ENCODE measurements around the gene DMKN.

Gene DMKN

DNA sequence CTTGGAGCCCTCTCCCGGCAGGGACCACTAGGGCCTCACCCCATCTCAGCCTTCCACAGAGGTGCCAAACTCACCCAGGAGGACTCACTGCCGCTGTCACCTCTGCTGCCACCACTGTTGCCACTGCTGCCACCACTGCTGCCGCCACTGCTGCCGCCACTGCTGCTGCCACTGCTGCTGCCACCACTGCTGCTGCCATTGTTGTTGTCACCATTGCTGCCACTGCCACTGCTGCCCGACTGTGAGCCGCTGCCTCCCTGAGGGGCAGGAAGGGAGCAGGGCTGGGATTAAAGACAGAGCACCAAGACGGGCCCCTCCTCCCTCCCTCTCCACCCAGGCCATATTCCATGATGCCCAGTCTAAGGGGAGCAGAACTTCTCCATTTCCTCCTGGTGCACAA, 2.1 kb downstream of the DMKN start (continued):
- TF ChIP-seq OSR1 (CRISPR knock-in tag; IDR thresholded peaks at IDR 0.05): no peak
- TF ChIP-seq, protein P1, sequence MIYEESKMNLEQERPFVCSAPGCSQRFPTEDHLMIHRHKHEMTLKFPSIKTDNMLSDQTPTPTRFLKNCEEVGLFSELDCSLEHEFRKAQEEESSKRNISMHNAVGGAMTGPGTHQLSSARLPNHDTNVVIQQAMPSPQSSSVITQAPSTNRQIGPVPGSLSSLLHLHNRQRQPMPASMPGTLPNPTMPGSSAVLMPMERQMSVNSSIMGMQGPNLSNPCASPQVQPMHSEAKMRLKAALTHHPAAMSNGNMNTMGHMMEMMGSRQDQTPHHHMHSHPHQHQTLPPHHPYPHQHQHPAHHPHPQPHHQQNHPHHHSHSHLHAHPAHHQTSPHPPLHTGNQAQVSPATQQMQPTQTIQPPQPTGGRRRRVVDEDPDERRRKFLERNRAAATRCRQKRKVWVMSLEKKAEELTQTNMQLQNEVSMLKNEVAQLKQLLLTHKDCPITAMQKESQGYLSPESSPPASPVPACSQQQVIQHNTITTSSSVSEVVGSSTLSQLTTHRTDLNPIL (CRISPR knock-in tag; IDR thresholded peaks at IDR 0.05; ENCODE audit: low read depth): no peak
- no peak for TF ChIP-seq SNAI2 (CRISPR knock-in tag; IDR thresholded peaks at IDR 0.05)
- TF ChIP-seq TOX (CRISPR knock-in tag; IDR thresholded peaks at IDR 0.05; ENCODE audit: borderline replicate concordance): no peak
- no peak for TF ChIP-seq CSDC2 (CRISPR knock-in tag; IDR thresholded peaks at IDR 0.05)
- no peak for TF ChIP-seq ZNF565 (CRISPR knock-in tag; conservative IDR thresholded peaks at IDR 0.05; ENCODE audit: low read depth)
- TF ChIP-seq ZNF8 (CRISPR knock-in tag; IDR thresholded peaks at IDR 0.05): no peak
- TF ChIP-seq ESRRG (CRISPR knock-in tag; IDR thresholded peaks at IDR 0.05): no peak
- no peak for TF ChIP-seq PPARA (CRISPR knock-in tag; IDR thresholded peaks at IDR 0.05; ENCODE audit: borderline replicate concordance)
- no peak for TF ChIP-seq ZFP3 (CRISPR knock-in tag; IDR thresholded peaks at IDR 0.05)

DNA sequence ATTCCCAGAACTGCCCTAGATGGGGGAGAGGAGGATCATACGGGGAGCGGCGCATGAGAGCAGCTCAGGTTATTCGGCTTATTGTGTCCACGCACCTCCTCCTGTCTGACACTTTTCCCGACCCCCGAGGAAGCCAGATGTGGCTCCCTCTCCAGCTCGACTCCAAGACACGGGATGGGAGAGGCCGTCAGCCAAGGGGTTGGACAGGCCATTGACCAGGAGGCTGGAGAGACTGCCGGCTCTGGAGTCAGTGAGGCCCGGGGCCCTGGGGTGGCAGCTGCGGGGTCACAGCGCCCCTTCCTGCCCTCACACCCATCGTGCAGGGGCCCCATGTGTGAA, 2.9 kb downstream of the DMKN start:
- peak; percentile 5; the same call in 2 of the 3 replicates for ATAC-seq
- no peak for TF ChIP-seq ZFP30 (CRISPR knock-in tag; IDR thresholded peaks at IDR 0.05)
- TF ChIP-seq, protein P2, sequence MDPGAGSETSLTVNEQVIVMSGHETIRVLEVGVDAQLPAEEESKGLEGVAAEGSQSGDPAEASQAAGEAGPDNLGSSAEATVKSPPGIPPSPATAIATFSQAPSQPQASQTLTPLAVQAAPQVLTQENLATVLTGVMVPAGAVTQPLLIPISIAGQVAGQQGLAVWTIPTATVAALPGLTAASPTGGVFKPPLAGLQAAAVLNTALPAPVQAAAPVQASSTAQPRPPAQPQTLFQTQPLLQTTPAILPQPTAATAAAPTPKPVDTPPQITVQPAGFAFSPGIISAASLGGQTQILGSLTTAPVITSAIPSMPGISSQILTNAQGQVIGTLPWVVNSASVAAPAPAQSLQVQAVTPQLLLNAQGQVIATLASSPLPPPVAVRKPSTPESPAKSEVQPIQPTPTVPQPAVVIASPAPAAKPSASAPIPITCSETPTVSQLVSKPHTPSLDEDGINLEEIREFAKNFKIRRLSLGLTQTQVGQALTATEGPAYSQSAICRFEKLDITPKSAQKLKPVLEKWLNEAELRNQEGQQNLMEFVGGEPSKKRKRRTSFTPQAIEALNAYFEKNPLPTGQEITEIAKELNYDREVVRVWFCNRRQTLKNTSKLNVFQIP (CRISPR knock-in tag; IDR thresholded peaks at IDR 0.05; ENCODE audit: borderline replicate concordance, low read depth): no peak
- TF ChIP-seq PPARA (CRISPR knock-in tag; IDR thresholded peaks at IDR 0.05; ENCODE audit: borderline replicate concordance): no peak

DNA sequence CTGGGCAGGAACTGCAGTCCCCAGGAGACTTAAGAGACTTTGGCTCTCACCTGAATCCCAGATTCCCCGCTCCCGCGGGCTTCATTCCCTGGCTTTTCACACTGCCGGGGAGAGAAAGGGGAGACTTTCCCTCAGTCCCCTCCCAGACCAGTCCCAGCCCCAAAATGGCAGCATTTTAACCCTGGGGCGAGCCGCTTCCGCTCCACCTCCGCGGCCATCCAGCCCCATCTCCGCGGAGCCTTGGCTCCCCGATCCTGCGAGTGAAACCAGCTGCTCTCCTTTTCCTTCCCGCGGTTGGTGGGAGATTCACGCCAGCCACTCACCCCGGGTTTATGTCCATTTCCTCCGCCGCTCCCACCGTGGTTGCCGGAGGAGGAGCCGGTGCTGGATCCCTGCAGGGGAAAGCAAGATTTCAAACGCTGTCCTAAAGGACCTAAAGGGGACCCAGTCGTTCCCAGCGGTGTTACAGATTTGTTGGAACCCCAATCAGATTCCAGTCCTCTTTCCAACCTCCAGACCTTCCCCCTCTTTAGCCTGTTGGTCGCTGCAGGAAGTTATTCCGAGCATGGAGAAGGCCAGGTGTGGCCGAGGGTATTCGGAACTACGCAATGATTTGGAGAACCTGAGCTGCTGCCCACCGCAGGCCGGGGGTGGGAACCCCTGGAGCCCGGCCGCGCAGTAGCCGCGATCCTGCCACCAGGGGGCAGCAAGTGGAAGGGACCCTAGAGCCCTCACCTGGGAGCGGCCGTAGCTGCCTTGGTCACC, 3.4 kb downstream of the DMKN start:
- TF ChIP-seq, protein P2 (CRISPR knock-in tag; IDR thresholded peaks at IDR 0.05; ENCODE audit: borderline replicate concordance, low read depth): no peak
- no peak for TF ChIP-seq TOX (CRISPR knock-in tag; IDR thresholded peaks at IDR 0.05; ENCODE audit: borderline replicate concordance)
- peak; percentile 78 for ATAC-seq

DNA sequence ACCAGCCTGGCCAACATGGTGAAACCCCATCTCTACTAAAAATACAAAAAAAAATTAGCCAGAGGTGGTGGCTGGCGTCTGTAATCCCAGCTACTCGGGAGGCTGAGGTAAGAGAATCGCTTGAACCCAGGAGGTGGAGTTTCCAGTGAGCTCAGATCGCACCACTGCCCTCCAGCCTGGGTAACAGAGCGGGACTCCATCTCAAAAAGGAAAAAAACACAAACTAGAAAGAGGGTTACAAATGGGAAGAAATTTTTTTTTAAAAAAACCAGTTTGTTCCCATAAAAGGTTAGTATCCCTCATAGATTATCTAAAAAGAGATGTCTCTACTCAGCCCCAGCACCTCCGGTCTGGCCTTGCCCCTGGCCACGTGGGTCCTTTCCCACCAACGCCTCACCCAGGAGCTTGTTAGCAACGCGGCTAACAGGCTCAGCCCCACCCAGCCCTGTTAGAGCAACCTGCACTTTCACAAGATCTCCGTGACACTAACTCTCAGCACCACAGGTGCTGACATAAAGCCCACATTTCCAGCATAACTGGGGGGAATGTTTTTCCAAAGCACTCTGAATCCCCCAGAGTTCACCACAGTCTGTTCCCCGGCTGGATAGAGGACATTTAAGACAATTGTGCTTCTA, 4.3 kb downstream of the DMKN start:
- no peak for ATAC-seq
- TF ChIP-seq ISL1 (CRISPR knock-in tag; IDR thresholded peaks at IDR 0.05) (no peak), ESRRG (CRISPR knock-in tag; IDR thresholded peaks at IDR 0.05) (no peak), RARB (CRISPR knock-in tag; IDR thresholded peaks at IDR 0.05) (no peak), OSR1 (CRISPR knock-in tag; IDR thresholded peaks at IDR 0.05) (no peak), SNAI2 (CRISPR knock-in tag; IDR thresholded peaks at IDR 0.05) (no peak), ZNF70 (CRISPR knock-in tag; IDR thresholded peaks at IDR 0.05) (no peak), ZNF565 (CRISPR knock-in tag; conservative IDR thresholded peaks at IDR 0.05; ENCODE audit: low read depth) (no peak), TCF4 (CRISPR knock-in tag; IDR thresholded peaks at IDR 0.05; ENCODE audit: borderline replicate concordance) (no peak), CSDC2 (CRISPR knock-in tag; IDR thresholded peaks at IDR 0.05) (no peak), ARNTL (CRISPR knock-in tag; IDR thresholded peaks at IDR 0.05; ENCODE audit: borderline replicate concordance, low read depth) (no peak), TOX (CRISPR knock-in tag; IDR thresholded peaks at IDR 0.05; ENCODE audit: borderline replicate concordance) (no peak), ZFP30 (CRISPR knock-in tag; IDR thresholded peaks at IDR 0.05) (no peak)
- TF ChIP-seq, protein P1 (CRISPR knock-in tag; IDR thresholded peaks at IDR 0.05; ENCODE audit: low read depth): no peak
- TF ChIP-seq, protein P3, sequence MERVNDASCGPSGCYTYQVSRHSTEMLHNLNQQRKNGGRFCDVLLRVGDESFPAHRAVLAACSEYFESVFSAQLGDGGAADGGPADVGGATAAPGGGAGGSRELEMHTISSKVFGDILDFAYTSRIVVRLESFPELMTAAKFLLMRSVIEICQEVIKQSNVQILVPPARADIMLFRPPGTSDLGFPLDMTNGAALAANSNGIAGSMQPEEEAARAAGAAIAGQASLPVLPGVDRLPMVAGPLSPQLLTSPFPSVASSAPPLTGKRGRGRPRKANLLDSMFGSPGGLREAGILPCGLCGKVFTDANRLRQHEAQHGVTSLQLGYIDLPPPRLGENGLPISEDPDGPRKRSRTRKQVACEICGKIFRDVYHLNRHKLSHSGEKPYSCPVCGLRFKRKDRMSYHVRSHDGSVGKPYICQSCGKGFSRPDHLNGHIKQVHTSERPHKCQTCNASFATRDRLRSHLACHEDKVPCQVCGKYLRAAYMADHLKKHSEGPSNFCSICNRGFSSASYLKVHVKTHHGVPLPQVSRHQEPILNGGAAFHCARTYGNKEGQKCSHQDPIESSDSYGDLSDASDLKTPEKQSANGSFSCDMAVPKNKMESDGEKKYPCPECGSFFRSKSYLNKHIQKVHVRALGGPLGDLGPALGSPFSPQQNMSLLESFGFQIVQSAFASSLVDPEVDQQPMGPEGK (CRISPR knock-in tag; IDR thresholded peaks at IDR 0.05; ENCODE audit: borderline replicate concordance): no peak
- TF ChIP-seq, protein P4, sequence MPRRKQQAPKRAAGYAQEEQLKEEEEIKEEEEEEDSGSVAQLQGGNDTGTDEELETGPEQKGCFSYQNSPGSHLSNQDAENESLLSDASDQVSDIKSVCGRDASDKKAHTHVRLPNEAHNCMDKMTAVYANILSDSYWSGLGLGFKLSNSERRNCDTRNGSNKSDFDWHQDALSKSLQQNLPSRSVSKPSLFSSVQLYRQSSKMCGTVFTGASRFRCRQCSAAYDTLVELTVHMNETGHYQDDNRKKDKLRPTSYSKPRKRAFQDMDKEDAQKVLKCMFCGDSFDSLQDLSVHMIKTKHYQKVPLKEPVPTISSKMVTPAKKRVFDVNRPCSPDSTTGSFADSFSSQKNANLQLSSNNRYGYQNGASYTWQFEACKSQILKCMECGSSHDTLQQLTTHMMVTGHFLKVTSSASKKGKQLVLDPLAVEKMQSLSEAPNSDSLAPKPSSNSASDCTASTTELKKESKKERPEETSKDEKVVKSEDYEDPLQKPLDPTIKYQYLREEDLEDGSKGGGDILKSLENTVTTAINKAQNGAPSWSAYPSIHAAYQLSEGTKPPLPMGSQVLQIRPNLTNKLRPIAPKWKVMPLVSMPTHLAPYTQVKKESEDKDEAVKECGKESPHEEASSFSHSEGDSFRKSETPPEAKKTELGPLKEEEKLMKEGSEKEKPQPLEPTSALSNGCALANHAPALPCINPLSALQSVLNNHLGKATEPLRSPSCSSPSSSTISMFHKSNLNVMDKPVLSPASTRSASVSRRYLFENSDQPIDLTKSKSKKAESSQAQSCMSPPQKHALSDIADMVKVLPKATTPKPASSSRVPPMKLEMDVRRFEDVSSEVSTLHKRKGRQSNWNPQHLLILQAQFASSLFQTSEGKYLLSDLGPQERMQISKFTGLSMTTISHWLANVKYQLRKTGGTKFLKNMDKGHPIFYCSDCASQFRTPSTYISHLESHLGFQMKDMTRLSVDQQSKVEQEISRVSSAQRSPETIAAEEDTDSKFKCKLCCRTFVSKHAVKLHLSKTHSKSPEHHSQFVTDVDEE (CRISPR knock-in tag; IDR thresholded peaks at IDR 0.05): no peak
- TF ChIP-seq, protein P5, sequence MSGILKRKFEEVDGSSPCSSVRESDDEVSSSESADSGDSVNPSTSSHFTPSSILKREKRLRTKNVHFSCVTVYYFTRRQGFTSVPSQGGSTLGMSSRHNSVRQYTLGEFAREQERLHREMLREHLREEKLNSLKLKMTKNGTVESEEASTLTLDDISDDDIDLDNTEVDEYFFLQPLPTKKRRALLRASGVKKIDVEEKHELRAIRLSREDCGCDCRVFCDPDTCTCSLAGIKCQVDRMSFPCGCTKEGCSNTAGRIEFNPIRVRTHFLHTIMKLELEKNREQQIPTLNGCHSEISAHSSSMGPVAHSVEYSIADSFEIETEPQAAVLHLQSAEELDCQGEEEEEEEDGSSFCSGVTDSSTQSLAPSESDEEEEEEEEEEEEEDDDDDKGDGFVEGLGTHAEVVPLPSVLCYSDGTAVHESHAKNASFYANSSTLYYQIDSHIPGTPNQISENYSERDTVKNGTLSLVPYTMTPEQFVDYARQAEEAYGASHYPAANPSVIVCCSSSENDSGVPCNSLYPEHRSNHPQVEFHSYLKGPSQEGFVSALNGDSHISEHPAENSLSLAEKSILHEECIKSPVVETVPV (CRISPR knock-in tag; IDR thresholded peaks at IDR 0.05): no peak

Data from SK-N-SH treated with all-trans-retinoic acid at 6 μM for 48 hours (cell line).